NB4 (cell line): ENCODE data around the gene DSCAML1.

Experiments used
- DNase-seq: peaks from one replicate; pipeline ENCODE4 v3.0.0; 2010; ENCODE audit warnings: low read depth
- H3K4me3 ChIP-seq: one replicate; pipeline ENCODE4 v1.5.1; 2011; ENCODE audit warnings: mild to moderate bottlenecking, low read depth, low read length, moderate library complexity
- CTCF ChIP-seq: IDR thresholded peaks from one replicate; pipeline ENCODE4 v1.5.1; 2012; ENCODE audit warnings: low read depth, low read length
- MAX ChIP-seq: IDR thresholded peaks from 2 replicates; pipeline ENCODE4 v1.6.1; 2011; ENCODE audit warnings: low read depth, low read length
- MYC ChIP-seq: IDR thresholded peaks from 2 replicates; pipeline ENCODE4 v1.6.1; 2011; ENCODE audit warnings: low read depth, low read length
- POLR2A ChIP-seq: IDR thresholded peaks from 2 replicates; pipeline ENCODE4 v1.6.1; 2011; ENCODE audit warnings: mild to moderate bottlenecking; ENCODE audit not compliant: insufficient read length; ENCODE audit errors: extremely low read depth

The DSCAML1 gene

GRCh38 chr11:117840881-117841550, 44.0 kb upstream of the DSCAML1 start:
- H3K4me3 ChIP-seq = no peak overlapping the region
- no peak for DNase-seq
- no peak for TF ChIP-seq POLR2A
- no peak for TF ChIP-seq CTCF
- TF ChIP-seq MYC = no peak
- no peak for TF ChIP-seq MAX

GRCh38 chr11:117839936-117840813, 43.2 kb upstream of the DSCAML1 start:
- DNase-seq = no peak
- TF ChIP-seq MAX (no peak), MYC (no peak), POLR2A (no peak), CTCF (no peak)
- no peak overlapping the region for H3K4me3 ChIP-seq

- no peak overlapping the region for H3K4me3 ChIP-seq
- DNase-seq = no peak
- TF ChIP-seq MAX = no peak
- no peak for TF ChIP-seq MYC
- TF ChIP-seq POLR2A = no peak
- TF ChIP-seq CTCF = no peak
Measured at GRCh38 chr11:117839380-117839881, 42.4 kb upstream of the DSCAML1 start.

GRCh38 chr11:117838901-117839300, 41.9 kb upstream of the DSCAML1 start:
- no peak overlapping the region for H3K4me3 ChIP-seq
- DNase-seq = no peak
- TF ChIP-seq MAX (no peak), CTCF (no peak), MYC (no peak)

GRCh38 chr11:117837791-117838190, 40.8 kb upstream of the DSCAML1 start:
- TF ChIP-seq MAX (no peak), MYC (no peak), POLR2A (no peak), CTCF (no peak)
- DNase-seq = no peak
- no peak overlapping the region for H3K4me3 ChIP-seq
